Measurements from ENCODE around the gene TTC16. TPM values are rescaled to one million over a fixed set of nuclear protein-coding genes. Genes with fewer than 3 reads are reported as not detected.

TTC16 gene
- total and polyA plus RNA-seq, 2 of the 8 experiments (the other 6 are each of a cell fraction or from before 2014, with no cell fraction given): 0.03 TPM; not detected in 1

- no peak for TF ChIP-seq SIRT6 (IDR thresholded peaks at IDR 0.05; ENCODE audit: low read length)
- TF ChIP-seq NANOG (IDR thresholded peaks at IDR 0.05; ENCODE audit: insufficient read depth, low read depth, low read length, poor library complexity, severe bottlenecking): no peak
Measured at GRCh38 chr9:127712867-127713266, 3.0 kb upstream of the TTC16 start (continued).
